ENCODE results near the gene PAM. TPM values are rescaled to one million over a fixed set of nuclear protein-coding genes. Genes with fewer than 3 reads are reported as not detected.

Gene PAM
- total RNA-seq, 1 experiment from 2014 or later = 131 TPM

- intact Hi-C loops (cut with micrococcal nuclease; ENCODE audit: unreplicated experiment) = no loop called here
- H3K9me3 ChIP-seq (ENCODE audit: control insufficient read depth, insufficient read depth, low read depth, low read length) = no peaks in the 10 kb centered on the region
- no peak overlapping the region for H3K4me3 ChIP-seq (ENCODE audit: low read depth in 2 of 2, low read length in 2 of 2)
- in situ Hi-C loops (cut with HindIII; ENCODE audit: low pct_unique_long_range_greater_than_20kb, low sequenced_read_pairs) = no loop called here
- H3K4me1 ChIP-seq (ENCODE audit: control insufficient read depth, insufficient read depth, low read length) = no peaks in the 10 kb centered on the region
- CTCF ChIA-PET = no interaction called here
- no peak overlapping the region for H3K27ac ChIP-seq (ENCODE audit: low read length)
- no TSS peak for BruUV-seq (replicated peaks)
- POLR2A ChIA-PET = no interaction called here
- TF ChIP-seq TCF7L2 (IDR thresholded peaks at IDR 0.05; ENCODE audit: low read depth, low read length) (no peak), SIN3A (IDR thresholded peaks at IDR 0.05; ENCODE audit: borderline replicate concordance, insufficient read depth, low read depth, low read length) (no peak), CTCF (IDR thresholded peaks at IDR 0.05) (no peak), POLR2AphosphoS5 (IDR thresholded peaks at IDR 0.05; ENCODE audit: low read depth, low read length) (no peak)
- TF ChIP-seq, protein P1, sequence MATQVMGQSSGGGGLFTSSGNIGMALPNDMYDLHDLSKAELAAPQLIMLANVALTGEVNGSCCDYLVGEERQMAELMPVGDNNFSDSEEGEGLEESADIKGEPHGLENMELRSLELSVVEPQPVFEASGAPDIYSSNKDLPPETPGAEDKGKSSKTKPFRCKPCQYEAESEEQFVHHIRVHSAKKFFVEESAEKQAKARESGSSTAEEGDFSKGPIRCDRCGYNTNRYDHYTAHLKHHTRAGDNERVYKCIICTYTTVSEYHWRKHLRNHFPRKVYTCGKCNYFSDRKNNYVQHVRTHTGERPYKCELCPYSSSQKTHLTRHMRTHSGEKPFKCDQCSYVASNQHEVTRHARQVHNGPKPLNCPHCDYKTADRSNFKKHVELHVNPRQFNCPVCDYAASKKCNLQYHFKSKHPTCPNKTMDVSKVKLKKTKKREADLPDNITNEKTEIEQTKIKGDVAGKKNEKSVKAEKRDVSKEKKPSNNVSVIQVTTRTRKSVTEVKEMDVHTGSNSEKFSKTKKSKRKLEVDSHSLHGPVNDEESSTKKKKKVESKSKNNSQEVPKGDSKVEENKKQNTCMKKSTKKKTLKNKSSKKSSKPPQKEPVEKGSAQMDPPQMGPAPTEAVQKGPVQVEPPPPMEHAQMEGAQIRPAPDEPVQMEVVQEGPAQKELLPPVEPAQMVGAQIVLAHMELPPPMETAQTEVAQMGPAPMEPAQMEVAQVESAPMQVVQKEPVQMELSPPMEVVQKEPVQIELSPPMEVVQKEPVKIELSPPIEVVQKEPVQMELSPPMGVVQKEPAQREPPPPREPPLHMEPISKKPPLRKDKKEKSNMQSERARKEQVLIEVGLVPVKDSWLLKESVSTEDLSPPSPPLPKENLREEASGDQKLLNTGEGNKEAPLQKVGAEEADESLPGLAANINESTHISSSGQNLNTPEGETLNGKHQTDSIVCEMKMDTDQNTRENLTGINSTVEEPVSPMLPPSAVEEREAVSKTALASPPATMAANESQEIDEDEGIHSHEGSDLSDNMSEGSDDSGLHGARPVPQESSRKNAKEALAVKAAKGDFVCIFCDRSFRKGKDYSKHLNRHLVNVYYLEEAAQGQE (IDR thresholded peaks at IDR 0.05; ENCODE audit: insufficient read depth in 1 of 2, low read depth in 2 of 2, low read length in 1 of 2) = no peak
- ATAC-seq = no peak
- peaks cover 4% of the 10 kb centered on the region; the same call in 1 of the 2 replicates for H3K36me3 ChIP-seq (ENCODE audit: control insufficient read depth, insufficient read depth, low read length)
- H3K27me3 ChIP-seq (ENCODE audit: control insufficient read depth, insufficient read depth, low read length) = no peaks in the 10 kb centered on the region
- no peak for DNase-seq (ENCODE audit: low read depth, low spot score)
These were observed 200.4 kb downstream of the PAM start for GRCh38 chr5:102955488-102955887.

- POLR2A ChIA-PET = no interaction called here
- no TSS peak for BruUV-seq (replicated peaks)
- Histone ChIP-seq H3K27me3 (ENCODE audit: control insufficient read depth, insufficient read depth, low read length) (no peaks in the 10 kb centered on the region), H3K9me3 (ENCODE audit: control insufficient read depth, insufficient read depth, low read depth, low read length) (no peaks in the 10 kb centered on the region), H3K4me1 (ENCODE audit: control insufficient read depth, insufficient read depth, low read length) (no peaks in the 10 kb centered on the region), H3K4me3 (ENCODE audit: low read depth in 2 of 2, low read length in 2 of 2) (no peak overlapping the region), H3K27ac (ENCODE audit: low read length) (no peak overlapping the region), H3K36me3 (ENCODE audit: control insufficient read depth, insufficient read depth, low read length) (no peaks in the 10 kb centered on the region)
- intact Hi-C loops (cut with micrococcal nuclease; ENCODE audit: unreplicated experiment) = no loop called here
- ATAC-seq = no peak
- no peak for TF ChIP-seq SIN3A (IDR thresholded peaks at IDR 0.05; ENCODE audit: borderline replicate concordance, insufficient read depth, low read depth, low read length)
- TF ChIP-seq, protein P1 (IDR thresholded peaks at IDR 0.05; ENCODE audit: insufficient read depth in 1 of 2, low read depth in 2 of 2, low read length in 1 of 2) = no peak
- CTCF ChIA-PET = no interaction called here
- DNase-seq (ENCODE audit: low read depth, low spot score) = no peak
- in situ Hi-C loops (cut with HindIII; ENCODE audit: low pct_unique_long_range_greater_than_20kb, low sequenced_read_pairs) = no loop called here
These were observed 201.5 kb downstream of the PAM start for GRCh38 chr5:102956599-102956998.

Measured in Panc1 (cell line).